IMR-90 (cell line): ENCODE results near the gene FAAP100. TPM values are rescaled to one million over a fixed set of nuclear protein-coding genes. Genes with fewer than 3 reads are reported as not detected.

Experiments used
- ATAC-seq: fragments of 200-7000 bp; cut with Tn5 transposase; 2 replicates; pipeline ENCODE4 v1.9.1; 2020; ENCODE audit warnings: low read depth, mild to moderate bottlenecking, moderate library complexity
- Bru-seq: library from RNA; stranded (reverse); fragments of 400-500 nt; gene quantifications from one replicate; lab custom pipeline; 2021; lab: Mats Ljungman, UMichigan
- BruChase-seq, 2 experiments: library from RNA; stranded (reverse); fragments of 400-500 nt; gene quantifications; one replicate each; lab custom pipeline; 2021; lab: Mats Ljungman, UMichigan
- BruUV-seq: library from RNA; stranded (reverse); fragments of 400-500 nt; replicated peaks from 2 replicates; lab custom pipeline; 2021; lab: Mats Ljungman, UMichigan
- CTCF ChIA-PET: fragments of 300-600 bp; formaldehyde crosslinking; extraction: SDS; loops from one replicate; lab custom pipeline; 2021; ENCODE audit warnings: antibody characterized with exemption; lab: Yijun Ruan, JAX
- POLR2A ChIA-PET: fragments of 300-600 bp; sonication (Branson Sonifier 250); formaldehyde crosslinking; loops from one replicate; lab custom pipeline; 2022; ENCODE audit warnings: antibody characterized with exemption; ENCODE audit not compliant: unreplicated experiment; lab: Charles Lee
- DNase-seq: peaks from one replicate; pipeline ENCODE4 v3.0.0; 2013
- H2AFZ ChIP-seq: replicated peaks from 2 replicates; pipeline ENCODE3; 2013; ENCODE audit warnings: low read length, mild to moderate bottlenecking; ENCODE audit not compliant: poor library complexity
- H2AK5ac ChIP-seq: 2 replicates; pipeline ENCODE4 v1.6.1; 2013; ENCODE audit warnings: low read depth, low read length, inconsistent platforms
- H2AK9ac ChIP-seq: replicated peaks from 2 replicates; pipeline ENCODE3; 2013; ENCODE audit warnings: mild to moderate bottlenecking, low read depth, low read length, moderate library complexity; ENCODE audit not compliant: poor library complexity
- H2BK120ac ChIP-seq: 2 replicates; pipeline ENCODE4 v1.6.1; 2013; ENCODE audit warnings: low read depth, low read length, inconsistent platforms
- H2BK15ac ChIP-seq: 3 replicates; pipeline ENCODE4 v1.6.1; 2013; ENCODE audit warnings: low read depth, low read length, inconsistent platforms
- H2BK20ac ChIP-seq: 2 replicates; pipeline ENCODE4 v1.6.1; 2013; ENCODE audit warnings: low read depth, mild to moderate bottlenecking, inconsistent platforms, low read length, moderate library complexity
- H2BK5ac ChIP-seq: 2 replicates; pipeline ENCODE4 v1.6.1; 2013; ENCODE audit warnings: mild to moderate bottlenecking, low read depth, low read length, inconsistent platforms; ENCODE audit not compliant: poor library complexity, severe bottlenecking
- H3K14ac ChIP-seq: replicated peaks from 2 replicates; pipeline ENCODE4 v1.6.1; 2013; ENCODE audit warnings: low read depth, low read length, inconsistent platforms
- H3K18ac ChIP-seq: 2 replicates; pipeline ENCODE4 v1.6.1; 2013; ENCODE audit warnings: low read depth, low read length, control low read depth
- H3K23ac ChIP-seq: 2 replicates; pipeline ENCODE4 v1.6.1; 2013; ENCODE audit warnings: low read depth, low read length, inconsistent platforms
- H3K27ac ChIP-seq: 2 replicates; pipeline ENCODE4 v1.5.1; 2013; ENCODE audit warnings: mild to moderate bottlenecking, control low read depth, low read length; ENCODE audit not compliant: insufficient read depth
- H3K27me3 ChIP-seq: 2 replicates; pipeline ENCODE4 v1.6.1; 2013; ENCODE audit warnings: low read length; ENCODE audit not compliant: control insufficient read depth, insufficient read depth
- H3K36me3 ChIP-seq: 2 replicates; pipeline ENCODE4 v1.6.1; 2013; ENCODE audit warnings: low read length, mixed read lengths; ENCODE audit not compliant: control insufficient read depth, insufficient read depth
- H3K4ac ChIP-seq: 2 replicates; pipeline ENCODE4 v1.6.1; 2013; ENCODE audit warnings: low read depth, low read length, inconsistent platforms
- H3K4me1 ChIP-seq: 2 replicates; pipeline ENCODE4 v1.6.1; 2013; ENCODE audit warnings: low read length, mixed read lengths; ENCODE audit not compliant: control insufficient read depth, insufficient read depth
- H3K4me2 ChIP-seq: 2 replicates; pipeline ENCODE4 v1.6.1; 2013; ENCODE audit warnings: low read depth, mild to moderate bottlenecking, control low read depth, low read length, moderate library complexity
- H3K4me3 ChIP-seq: 2 replicates; pipeline ENCODE4 v1.5.1; 2013; ENCODE audit warnings: low read depth, mild to moderate bottlenecking, control low read depth, low read length, moderate library complexity; ENCODE audit not compliant: insufficient read depth
- H3K56ac ChIP-seq: 2 replicates; pipeline ENCODE4 v1.6.1; 2013; ENCODE audit warnings: low read length, inconsistent platforms; ENCODE audit not compliant: insufficient read depth; ENCODE audit errors: extremely low read depth
- H3K79me1 ChIP-seq, 2 experiments: 2 replicates each; pipeline ENCODE4 v1.6.1; 2013; ENCODE audit warnings: low read length in 2 of 2, inconsistent platforms in 1 of 2, low read depth in 1 of 2
- H3K9ac ChIP-seq: 2 replicates; pipeline ENCODE4 v1.6.1; 2013; ENCODE audit warnings: low read depth, low read length, control low read depth
- H3K9me1 ChIP-seq: 2 replicates; pipeline ENCODE4 v1.6.1; 2013; ENCODE audit warnings: low read length, inconsistent platforms; ENCODE audit not compliant: insufficient read depth
- H3K9me3 ChIP-seq: 2 replicates; pipeline ENCODE4 v1.6.1; 2013; ENCODE audit warnings: low read length; ENCODE audit not compliant: control insufficient read depth, insufficient read depth
- H4K20me1 ChIP-seq: 2 replicates; pipeline ENCODE4 v1.6.1; 2013; ENCODE audit warnings: low read length, inconsistent platforms; ENCODE audit not compliant: insufficient read depth
- H4K5ac ChIP-seq: 2 replicates; pipeline ENCODE4 v1.6.1; 2013; ENCODE audit warnings: mild to moderate bottlenecking, low read depth, low read length, control low read depth
- H4K8ac ChIP-seq, 2 experiments: 2 replicates each; pipeline ENCODE4 v1.6.1; 2013; ENCODE audit warnings: low read depth in 2 of 2, low read length in 2 of 2, control low read depth in 1 of 2, inconsistent platforms in 1 of 2
- H4K91ac ChIP-seq: 2 replicates; pipeline ENCODE4 v1.6.1; 2013; ENCODE audit warnings: low read depth, low read length, inconsistent platforms; ENCODE audit not compliant: insufficient read depth
- BHLHE40 ChIP-seq: fragments of 150-350 bp; IDR thresholded peaks from 2 replicates; pipeline ENCODE4 v1.6.1; 2016; ENCODE audit warnings: mild to moderate bottlenecking, low read depth, low read length
- CEBPB ChIP-seq: IDR thresholded peaks from 2 replicates; pipeline ENCODE4 v1.6.1; 2012; ENCODE audit warnings: low read depth, low read length, improper control_type of control experiment
- ELK1 ChIP-seq: fragments of 150-350 bp; IDR thresholded peaks from 2 replicates; pipeline ENCODE4 v1.6.1; 2016; ENCODE audit warnings: low read depth, mild to moderate bottlenecking, low read length, moderate library complexity, borderline replicate concordance
- FOS ChIP-seq: fragments of 150-350 bp; IDR thresholded peaks from 2 replicates; pipeline ENCODE4 v1.6.1; 2016; ENCODE audit warnings: low read depth, low read length
- MAFK ChIP-seq: IDR thresholded peaks from 2 replicates; pipeline ENCODE4 v1.6.1; 2012; ENCODE audit warnings: low read depth, low read length, improper control_type of control experiment
- MXI1 ChIP-seq: IDR thresholded peaks from 2 replicates; pipeline ENCODE4 v1.6.1; 2012; ENCODE audit warnings: low read depth, mild to moderate bottlenecking, low read length, moderate library complexity, borderline replicate concordance
- NFE2L2 ChIP-seq: fragments of 150-350 bp; IDR thresholded peaks from 2 replicates; pipeline ENCODE4 v1.6.1; 2016; ENCODE audit warnings: low read depth, mild to moderate bottlenecking, low read length
- POLR2A ChIP-seq: IDR thresholded peaks from 2 replicates; pipeline ENCODE4 v1.6.1; 2012; ENCODE audit warnings: mild to moderate bottlenecking, low read depth, low read length
- SMC3 ChIP-seq: fragments of 150-350 bp; IDR thresholded peaks from 2 replicates; pipeline ENCODE4 v1.6.1; 2016; ENCODE audit warnings: low read depth, mild to moderate bottlenecking, antibody characterized with exemption, low read length, moderate library complexity
- USF2 ChIP-seq: fragments of 150-350 bp; IDR thresholded peaks from 2 replicates; pipeline ENCODE4 v1.6.1; 2017; ENCODE audit warnings: mild to moderate bottlenecking, antibody characterized with exemption, low read length, low read depth
- WGBS, 2 experiments: methylation state at CpG; one replicate each; pipeline versions ENCODE4 v1.1.5 to v1.1.7; 2013; ENCODE audit warnings: missing lambda C conversion rate in 2 of 2; ENCODE audit not compliant: insufficient read length in 1 of 2; ENCODE audit errors: extremely low coverage in 2 of 2; 5-methylcytosine and 5-hydroxymethylcytosine counted together
- dilution Hi-C: fragments of 300-500 bp; cut with HindIII; formaldehyde crosslinking; loops from one replicate; pipeline ENCODE4 v1.14.3; 2018; ENCODE audit warnings: low sequenced_read_pairs; ENCODE audit not compliant: unreplicated experiment
- in situ Hi-C: fragments of 300-500 bp; cut with MboI; formaldehyde crosslinking; loops from 3 replicates; pipeline ENCODE4 v1.14.3; 2019; ENCODE audit warnings: low sequenced_read_pairs, inconsistent platforms, mixed read lengths
- intact Hi-C: fragments of 100-400 bp; cut with micrococcal nuclease; formaldehyde crosslinking; loops from 2 replicates; pipeline ENCODE4 v1.10.0; 2022
- long read RNA-seq: library from polyadenylated mRNA; unstranded; transcript quantifications from one replicate; pipeline ENCODE4 v2.0.0, GENCODE V29; 2021; ENCODE audit not compliant: unreplicated experiment
- polyA plus RNA-seq, 3 experiments: library from polyadenylated mRNA; depleted of rRNA; stranded (reverse); fragments of >200 nt; gene quantifications; 2 replicates each; pipeline ENCODE4 v1.2.3, GENCODE V29; 2012; ENCODE audit warnings: low replicate concordance in 1 of 3
- total RNA-seq: library from RNA; depleted of rRNA; stranded (reverse); fragments of >200 nt; gene quantifications from 2 replicates; pipeline ENCODE4 v1.2.3, GENCODE V29; 2012; rRNA removed

FAAP100 gene, protein sequence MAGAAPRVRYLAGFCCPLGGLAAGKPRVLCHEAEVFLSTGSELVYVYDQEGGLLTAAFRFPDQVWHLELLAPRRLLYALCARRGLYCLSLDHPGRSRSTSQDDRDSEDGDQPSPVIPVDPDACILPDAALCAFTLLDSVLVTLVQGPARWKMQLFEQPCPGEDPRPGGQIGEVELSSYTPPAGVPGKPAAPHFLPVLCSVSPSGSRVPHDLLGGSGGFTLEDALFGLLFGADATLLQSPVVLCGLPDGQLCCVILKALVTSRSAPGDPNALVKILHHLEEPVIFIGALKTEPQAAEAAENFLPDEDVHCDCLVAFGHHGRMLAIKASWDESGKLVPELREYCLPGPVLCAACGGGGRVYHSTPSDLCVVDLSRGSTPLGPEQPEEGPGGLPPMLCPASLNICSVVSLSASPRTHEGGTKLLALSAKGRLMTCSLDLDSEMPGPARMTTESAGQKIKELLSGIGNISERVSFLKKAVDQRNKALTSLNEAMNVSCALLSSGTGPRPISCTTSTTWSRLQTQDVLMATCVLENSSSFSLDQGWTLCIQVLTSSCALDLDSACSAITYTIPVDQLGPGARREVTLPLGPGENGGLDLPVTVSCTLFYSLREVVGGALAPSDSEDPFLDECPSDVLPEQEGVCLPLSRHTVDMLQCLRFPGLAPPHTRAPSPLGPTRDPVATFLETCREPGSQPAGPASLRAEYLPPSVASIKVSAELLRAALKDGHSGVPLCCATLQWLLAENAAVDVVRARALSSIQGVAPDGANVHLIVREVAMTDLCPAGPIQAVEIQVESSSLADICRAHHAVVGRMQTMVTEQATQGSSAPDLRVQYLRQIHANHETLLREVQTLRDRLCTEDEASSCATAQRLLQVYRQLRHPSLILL
- total RNA-seq = 7.5 and 7.9 TPM in 2 replicates
- 24.8 and 27.5 TPM in 2 replicates for polyA plus RNA-seq (2012; rRNA removed)
- polyA plus RNA-seq (2012; cell fraction: cytosol; rRNA removed) = 14.4 and 23.9 TPM in 2 replicates
- 48.3 and 135 TPM in 2 replicates for polyA plus RNA-seq (2012; cell fraction: nucleus; rRNA removed; ENCODE audit: low replicate concordance)
- percentile 52 among the genes with signal in this experiment for Bru-seq, nascent RNA
- BruChase-seq, experiment 1, labeled RNA remaining after a 6-hour chase = percentile 70 among the genes with signal in this experiment
- BruChase-seq, experiment 2, labeled RNA remaining after a 2-hour chase = percentile 60 among the genes with signal in this experiment
- long read RNA-seq, transcript FAAP100-202 (5 exons, 2,996 nt) = major isoform, 29 of 43 reads
- long read RNA-seq, partial matches to known transcripts = 8 of 43 reads
- long read RNA-seq, other reads (novel, unspliced or antisense) = 1 of 43 reads

DNA sequence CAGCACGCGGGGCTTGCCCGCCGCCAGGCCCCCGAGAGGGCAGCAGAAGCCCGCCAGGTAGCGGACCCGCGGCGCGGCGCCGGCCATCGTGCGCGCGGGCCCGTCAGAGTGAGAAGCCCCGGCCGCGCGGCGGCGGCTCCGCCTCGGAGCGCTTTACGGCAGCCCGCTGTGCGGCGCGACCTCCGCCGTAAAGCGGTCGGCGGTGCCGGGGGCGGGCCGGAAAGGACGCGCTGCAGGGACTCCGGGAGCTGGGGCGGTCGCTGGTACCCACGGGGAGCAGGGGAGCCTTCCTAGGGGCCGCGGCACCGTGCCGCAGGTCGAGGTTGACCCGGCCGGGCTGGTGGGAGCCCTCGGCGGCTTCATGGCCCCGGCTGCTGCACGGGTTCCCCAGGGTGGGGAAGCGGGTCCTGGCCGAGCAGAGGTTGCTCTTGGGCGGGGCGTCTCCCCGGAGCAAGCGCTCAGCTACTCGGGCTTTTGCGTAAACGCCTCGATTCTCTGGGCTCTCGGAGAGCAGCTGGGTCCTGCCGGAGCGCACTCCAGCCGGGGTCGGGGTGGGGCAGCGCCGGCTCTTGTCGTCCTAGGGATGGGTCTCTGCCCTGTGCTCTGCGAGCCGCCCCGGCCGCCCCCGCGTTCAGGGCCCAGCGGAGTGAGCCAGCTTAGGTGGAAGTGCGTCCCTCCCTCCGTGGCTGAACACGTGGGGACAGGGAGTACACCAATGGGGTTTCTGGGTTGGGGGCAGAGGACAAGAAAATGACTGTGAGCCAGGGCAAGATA lies at the start of gene FAAP100:
Gene FAAP100, minus strand, starts transcription at position 110 of the 774 bp plus-strand sequence. Its CDS starts 23 bp downstream, at position 87.
- H3K79me1 ChIP-seq = peaks cover 17 to 74% of the 10 kb centered on the region in 2 experiments
- H2BK120ac ChIP-seq = peak within 1 kb of the TSS; percentile 81
- H3K36me3 ChIP-seq = peaks cover 32% of the 10 kb centered on the region
- POLR2A ChIA-PET = interaction anchor here (0.6 to 0.7 kb wide), 2 partner anchors 15 to 37 kb away, joined by 3 read pairs; no protein-coding TSS in a partner anchor
- intact Hi-C loops = loop anchor here (1.0 kb wide), 1 partner anchor 49 kb away; no protein-coding TSS in a partner anchor
- peak within 1 kb of the TSS; percentile 98 for H3K9ac ChIP-seq
- H4K8ac ChIP-seq = peak within 1 kb of the TSS; percentile 66 to 96
- peak within 1 kb of the TSS; percentile 81 for H3K14ac ChIP-seq
- H3K4me1 ChIP-seq = peaks cover 22% of the 10 kb centered on the region
- WGBS, 2 experiments = 1% methylated on average over 56 of the region's 85 CpGs; no CpG with 5 or more reads in 1 of the 2 experiments
- H3K23ac ChIP-seq = peak within 1 kb of the TSS; percentile 82
- H2AK9ac ChIP-seq = peak within 1 kb of the TSS; percentile 100
- dilution Hi-C loops = no loop called here
- H2BK15ac ChIP-seq = no peak within 1 kb of the TSS
- no peak within 1 kb of the TSS; the same call in 1 of the 2 replicates for H2BK20ac ChIP-seq
- H4K91ac ChIP-seq = peak within 1 kb of the TSS; percentile 88
- CTCF ChIA-PET = no interaction called here
- no peaks in the 10 kb centered on the region for H3K9me3 ChIP-seq
- H4K20me1 ChIP-seq = peaks cover 49% of the 10 kb centered on the region
- peak within 1 kb of the TSS; percentile 98 for H3K4me2 ChIP-seq
- H3K27ac ChIP-seq = peak within 1 kb of the TSS; percentile 94
- peak within 1 kb of the TSS; percentile 100 for H3K4me3 ChIP-seq
- H2BK5ac ChIP-seq = peak within 1 kb of the TSS; percentile 88
- H2AK5ac ChIP-seq = peak within 1 kb of the TSS; percentile 67
- H3K56ac ChIP-seq = peak within 1 kb of the TSS; percentile 54
- peak within 1 kb of the TSS; percentile 91; the same call in 1 of the 2 replicates for H4K5ac ChIP-seq
- no TSS peak for BruUV-seq
- peak within 1 kb of the TSS; percentile 96 for H3K4ac ChIP-seq
- DNase-seq (peak; percentile 72), ATAC-seq (peak; percentile 74)
- peaks cover 17% of the 10 kb centered on the region for H3K9me1 ChIP-seq
- H3K27me3 ChIP-seq = no peaks in the 10 kb centered on the region
- H3K18ac ChIP-seq = peak within 1 kb of the TSS; percentile 90; the same call in 1 of the 2 replicates
- H2AFZ ChIP-seq = peak within 1 kb of the TSS; percentile 96
- in situ Hi-C loops = no loop called here
- peak; percentile 20; the same call in 1 of the 2 replicates for TF ChIP-seq SMC3
- TF ChIP-seq FOS = no peak
- TF ChIP-seq ELK1 = no peak
- TF ChIP-seq USF2 = no peak
- 0 out of 2 replicates have a peak, but pooled peaks have one; percentile 65 for TF ChIP-seq POLR2A
- TF ChIP-seq CEBPB = no peak
- no peak for TF ChIP-seq BHLHE40
- peak; percentile 92 for TF ChIP-seq MXI1
- TF ChIP-seq NFE2L2 = no peak
- no peak for TF ChIP-seq MAFK
